GM12801 (cell line): Measurements from ENCODE around the gene PDS5A.

Experiments used
- TF ChIP-seq, protein P1 (sequence below): IDR thresholded peaks from one replicate; pipeline ENCODE4 v1.5.1; 2011; ENCODE audit warnings: control low read depth; ENCODE audit not compliant: insufficient read length; ENCODE audit errors: extremely low read depth

PDS5A gene

DNA sequence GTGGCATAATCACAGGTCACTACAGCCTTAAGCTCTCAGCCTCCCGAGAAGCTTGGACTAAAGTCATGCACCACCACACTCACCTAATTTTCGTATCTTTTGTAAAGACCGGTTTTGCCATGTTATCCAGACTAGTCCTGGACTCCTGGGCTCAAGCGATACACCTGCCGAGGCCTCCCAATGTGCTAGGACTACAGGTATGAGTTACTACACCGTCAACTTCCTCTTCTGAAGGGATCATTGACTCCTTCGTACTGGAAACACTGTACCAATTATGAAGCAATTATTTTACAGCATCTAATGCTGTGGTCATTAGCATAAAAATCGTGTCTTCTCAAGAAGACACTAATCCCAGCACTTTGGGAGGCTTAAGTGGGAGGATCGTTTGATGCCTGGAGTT lies 35.2 kb downstream of the PDS5A start:
- TF ChIP-seq, protein P1, sequence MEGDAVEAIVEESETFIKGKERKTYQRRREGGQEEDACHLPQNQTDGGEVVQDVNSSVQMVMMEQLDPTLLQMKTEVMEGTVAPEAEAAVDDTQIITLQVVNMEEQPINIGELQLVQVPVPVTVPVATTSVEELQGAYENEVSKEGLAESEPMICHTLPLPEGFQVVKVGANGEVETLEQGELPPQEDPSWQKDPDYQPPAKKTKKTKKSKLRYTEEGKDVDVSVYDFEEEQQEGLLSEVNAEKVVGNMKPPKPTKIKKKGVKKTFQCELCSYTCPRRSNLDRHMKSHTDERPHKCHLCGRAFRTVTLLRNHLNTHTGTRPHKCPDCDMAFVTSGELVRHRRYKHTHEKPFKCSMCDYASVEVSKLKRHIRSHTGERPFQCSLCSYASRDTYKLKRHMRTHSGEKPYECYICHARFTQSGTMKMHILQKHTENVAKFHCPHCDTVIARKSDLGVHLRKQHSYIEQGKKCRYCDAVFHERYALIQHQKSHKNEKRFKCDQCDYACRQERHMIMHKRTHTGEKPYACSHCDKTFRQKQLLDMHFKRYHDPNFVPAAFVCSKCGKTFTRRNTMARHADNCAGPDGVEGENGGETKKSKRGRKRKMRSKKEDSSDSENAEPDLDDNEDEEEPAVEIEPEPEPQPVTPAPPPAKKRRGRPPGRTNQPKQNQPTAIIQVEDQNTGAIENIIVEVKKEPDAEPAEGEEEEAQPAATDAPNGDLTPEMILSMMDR = no peak

DNA sequence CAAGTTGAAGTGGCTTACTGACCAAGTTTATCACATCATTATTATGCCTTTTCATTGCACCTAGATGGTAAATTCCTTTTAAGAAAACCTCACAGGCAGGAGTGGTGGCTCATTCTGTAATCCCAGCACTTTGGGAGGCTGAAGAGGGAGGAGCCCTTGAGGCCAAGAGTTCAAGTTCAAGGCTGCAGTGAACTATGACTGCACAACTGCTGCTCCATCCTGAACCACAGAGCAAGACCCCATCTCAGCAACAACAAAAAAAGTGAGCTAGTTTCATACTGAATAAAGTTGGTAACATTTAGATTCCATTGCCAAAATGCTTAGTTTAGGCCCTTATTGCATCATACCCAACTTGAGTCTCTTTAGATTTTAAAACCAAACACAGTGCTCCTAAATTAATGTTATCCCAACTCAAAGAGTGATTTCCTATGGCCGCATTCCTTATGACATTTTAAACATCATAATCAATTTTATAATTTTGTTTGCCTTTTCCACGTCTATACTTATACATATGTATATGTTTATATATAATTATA lies 36.0 kb downstream of the PDS5A start:
- TF ChIP-seq, protein P1 = no peak

DNA sequence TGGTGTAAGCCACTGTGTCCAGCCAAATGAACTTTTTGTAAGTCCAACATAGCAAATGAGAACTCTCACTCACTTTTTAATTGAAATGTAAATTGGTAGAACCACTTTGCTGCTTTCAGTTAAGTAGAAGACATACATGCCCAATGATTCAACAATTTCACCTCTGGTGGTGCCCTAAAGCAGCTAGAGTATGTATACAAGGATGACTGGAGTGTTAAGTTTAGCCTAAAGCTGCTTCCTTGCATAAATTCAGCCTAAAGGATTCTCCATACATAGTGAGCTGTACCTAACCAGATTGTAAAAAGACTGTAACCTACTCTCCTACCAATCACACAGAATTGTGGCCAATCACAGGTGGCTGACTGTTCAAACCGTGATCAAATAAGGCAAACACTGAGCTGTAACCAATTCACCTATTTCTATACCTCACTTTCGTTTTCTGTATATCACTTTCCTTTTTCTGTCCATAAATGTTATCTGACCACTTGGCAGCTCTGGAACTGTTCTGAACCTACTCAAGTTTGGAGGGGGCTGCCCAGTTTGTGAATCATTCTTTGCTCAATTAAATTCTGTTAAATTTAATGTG lies 39.9 kb downstream of the PDS5A start:
- TF ChIP-seq, protein P1 = no peak

DNA sequence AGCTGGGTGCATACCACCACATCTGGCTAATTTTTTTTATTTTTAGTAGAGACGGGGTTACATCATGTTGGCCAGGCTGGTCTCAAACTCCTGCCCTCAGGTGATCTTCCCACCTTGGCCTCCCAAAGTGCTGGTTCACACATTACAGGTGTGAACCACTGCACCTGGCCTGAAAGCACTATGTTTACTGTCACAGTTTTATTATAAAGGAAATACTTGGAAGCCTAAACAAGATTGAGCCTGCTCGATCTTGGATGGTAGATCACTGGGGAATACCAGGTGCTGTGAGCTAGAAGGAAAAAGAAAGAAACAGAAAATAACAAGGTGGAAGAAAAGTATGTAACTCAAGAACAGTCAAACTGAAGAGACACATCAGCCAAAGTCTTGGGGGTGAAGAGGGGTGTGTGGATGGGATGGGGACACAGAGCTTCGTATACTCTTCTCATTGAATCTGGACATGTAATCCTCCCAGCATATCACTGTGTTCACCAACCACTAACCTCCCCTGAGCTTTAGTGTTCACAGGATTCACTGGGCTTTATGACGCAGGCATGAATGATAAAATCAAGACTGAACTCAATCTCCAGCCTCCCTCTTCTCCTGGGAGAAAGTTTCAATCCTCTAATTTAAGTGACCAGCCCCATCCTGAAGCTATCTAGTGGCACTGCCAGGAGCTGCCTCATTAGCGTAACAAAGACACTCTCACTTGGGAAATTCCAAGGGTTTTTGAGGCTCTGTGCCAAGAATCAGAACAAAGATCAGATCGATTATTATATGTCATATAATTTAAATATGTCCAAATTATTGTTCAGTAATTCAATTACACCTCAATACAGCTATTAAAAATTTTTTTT lies 40.9 kb downstream of the PDS5A start:
- TF ChIP-seq, protein P1 = no peak

DNA sequence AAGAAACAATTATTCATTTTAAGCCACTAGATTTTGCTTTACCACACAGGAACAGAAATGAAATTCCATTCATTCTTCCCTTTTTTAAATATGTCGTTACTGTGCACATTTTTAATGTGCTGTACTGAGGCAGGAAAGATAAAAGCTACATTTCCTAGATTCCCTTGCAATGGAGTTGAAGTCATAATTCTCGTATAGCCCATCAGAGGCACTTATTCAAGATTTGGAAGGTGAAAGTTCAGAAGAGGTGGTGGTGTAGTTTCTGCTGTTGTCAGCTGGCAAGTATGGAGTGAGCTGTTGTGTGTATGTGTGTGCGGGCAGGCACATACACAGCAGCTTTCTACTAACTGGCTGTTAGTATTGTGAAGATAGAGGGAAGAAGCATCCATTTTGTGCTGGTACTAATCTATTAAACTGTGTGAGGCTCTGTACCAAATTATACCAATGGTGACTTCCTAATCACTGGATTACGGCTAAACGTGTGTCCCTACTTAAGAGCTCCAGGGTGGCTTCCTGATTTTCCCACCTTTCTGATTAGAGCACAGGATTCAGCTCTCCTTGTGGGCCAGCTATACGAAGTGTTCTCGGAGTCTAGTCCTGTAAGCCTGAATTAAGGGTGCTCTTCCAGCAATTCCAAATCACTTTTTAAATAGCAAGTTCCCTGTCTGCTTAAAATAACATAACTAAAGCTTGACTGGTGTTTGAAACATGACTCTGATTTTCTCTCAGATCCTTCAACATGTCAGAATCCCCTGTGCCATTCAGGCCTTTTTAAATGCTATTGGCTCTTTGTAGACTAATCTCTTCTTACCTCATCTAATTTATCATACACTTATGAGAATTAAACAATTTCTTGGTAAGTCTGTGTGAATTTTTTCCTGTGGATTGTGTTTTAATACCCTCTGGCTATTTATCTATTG lies 43.8 kb downstream of the PDS5A start:
- TF ChIP-seq, protein P1 = no peak

DNA sequence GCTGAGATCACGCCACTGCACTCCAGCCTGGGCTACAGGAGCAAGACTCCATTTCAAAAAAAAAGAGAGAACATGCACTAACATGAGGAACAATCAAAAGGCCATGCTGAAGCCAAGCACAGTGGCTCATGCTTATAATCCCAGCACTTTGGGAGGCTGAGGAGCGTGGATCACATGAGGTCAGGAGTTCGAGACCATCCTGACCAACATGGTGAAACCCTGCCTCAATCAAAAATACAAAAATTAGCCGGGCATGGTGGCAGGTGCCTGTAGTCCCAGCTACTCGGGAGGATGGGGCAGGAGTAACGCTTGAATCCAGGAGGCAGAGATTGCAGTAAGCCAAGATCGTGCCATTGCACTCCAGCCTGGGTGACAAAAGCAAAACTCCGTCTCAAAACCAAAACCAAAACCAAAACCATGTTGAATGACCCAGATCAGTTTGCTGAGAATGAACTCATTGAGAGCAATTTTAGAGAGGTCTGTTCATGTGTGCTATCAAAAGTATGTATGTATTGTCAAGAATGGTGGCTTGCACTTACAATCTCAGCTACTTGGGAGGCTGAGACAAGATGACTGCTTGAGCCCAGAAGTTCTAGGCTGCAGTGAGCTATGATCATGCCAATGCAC lies 44.8 kb downstream of the PDS5A start:
- TF ChIP-seq, protein P1 = no peak
